HepG2 (cell line): ENCODE data around the gene RAC2. TPM values are rescaled to one million over a fixed set of nuclear protein-coding genes. Genes with fewer than 3 reads are reported as not detected.

Experiments used
- ATAC-seq: fragments of 200-7000 bp; cut with Tn5 transposase; 3 replicates; pipeline ENCODE4 v1.9.1; 2020; ENCODE audit warnings: mild to moderate bottlenecking, moderate library complexity
- BruUV-seq: library from RNA; stranded (reverse); fragments of 400-500 nt; replicated peaks from 2 replicates; lab custom pipeline; 2021; lab: Mats Ljungman, UMichigan
- CTCF ChIA-PET: fragments of 300-600 bp; formaldehyde crosslinking; extraction: SDS; loops from one replicate; lab custom pipeline; 2021; ENCODE audit warnings: low total read pairs, inconsistent platforms, low intra/inter-chr PET ratio; lab: Yijun Ruan, JAX
- POLR2A ChIA-PET: fragments of 350-600 bp; sonication (Branson Sonifier 250); formaldehyde crosslinking; loops from one replicate; lab custom pipeline; 2020; ENCODE audit warnings: antibody characterized with exemption, inconsistent platforms; lab: Yijun Ruan, JAX
- DNase-seq: peaks from one replicate; pipeline ENCODE4 v3.0.0-alpha.2; 2015; ENCODE audit warnings: low spot score
- FAIRE-seq: peaks from 3 replicates; lab custom pipeline; 2011; peaks lifted over from hg19 to GRCh38; lab: Jason Lieb, UNC
- H2AFZ ChIP-seq: one replicate; pipeline ENCODE4 v1.6.1; 2011; ENCODE audit warnings: low read length, inconsistent platforms
- H3K27ac ChIP-seq: fragments of 300-600 bp; 3 replicates; pipeline ENCODE4 v1.8.0; 2011; ENCODE audit warnings: mixed run types, mild to moderate bottlenecking, mixed read lengths, low read length, inconsistent platforms; ENCODE audit not compliant: insufficient read depth; ENCODE audit errors: extremely low read length
- H3K27me3 ChIP-seq, 2 experiments: fragments of 200-600 bp in 1 of 2; 2 replicates in 1 of 2; 3 replicates in 1 of 2; pipeline versions ENCODE4 v1.6.0 to v1.8.0; 2011; ENCODE audit warnings: low read length in 2 of 2, mild to moderate bottlenecking in 2 of 2, moderate library complexity in 2 of 2, inconsistent platforms in 1 of 2; ENCODE audit not compliant: insufficient read depth in 2 of 2, control insufficient read depth in 1 of 2
- H3K36me3 ChIP-seq, 2 experiments: fragments of 200-600 bp in 1 of 2; replicated peaks in 1 of 2; 2 replicates in 1 of 2; 3 replicates in 1 of 2; pipeline versions ENCODE4 v1.5.1 to v1.8.0; 2011; ENCODE audit warnings: low read length in 2 of 2, inconsistent platforms in 1 of 2; ENCODE audit not compliant: insufficient read depth in 2 of 2, control insufficient read depth in 1 of 2
- H3K4me1 ChIP-seq: 2 replicates; pipeline ENCODE4 v1.5.1; 2012; ENCODE audit warnings: low read length, inconsistent platforms; ENCODE audit not compliant: insufficient read depth
- H3K4me2 ChIP-seq: 2 replicates; pipeline ENCODE4 v1.6.0; 2011; ENCODE audit warnings: low read depth, low read length, inconsistent platforms
- H3K4me3 ChIP-seq, 3 experiments: fragments of 200-600 bp in 1 of 3; sonication (generic), shearing (Covaris generic) in 1 of 3; replicated peaks in 1 of 3; 2 replicates each; pipeline ENCODE4 v1.5.1; 2011 to 2016; ENCODE audit warnings: low read length in 3 of 3, inconsistent platforms in 2 of 3, low read depth in 2 of 3, mild to moderate bottlenecking in 2 of 3, control low read depth in 1 of 3, mixed read lengths in 1 of 3; ENCODE audit not compliant: insufficient read depth in 1 of 3
- H3K79me2 ChIP-seq: one replicate; pipeline ENCODE4 v1.6.1; 2011; ENCODE audit warnings: low read length, inconsistent platforms; ENCODE audit not compliant: insufficient read depth
- H3K9ac ChIP-seq: 2 replicates; pipeline ENCODE4 v1.6.0; 2011; ENCODE audit warnings: mild to moderate bottlenecking, low read depth, low read length, inconsistent platforms; ENCODE audit not compliant: insufficient read depth
- H3K9me3 ChIP-seq: 2 replicates; pipeline ENCODE4 v1.5.1; 2012; ENCODE audit warnings: mild to moderate bottlenecking, low read length
- H4K20me1 ChIP-seq: 2 replicates; pipeline ENCODE4 v1.6.0; 2011; ENCODE audit warnings: inconsistent platforms, mild to moderate bottlenecking, low read length, moderate library complexity; ENCODE audit not compliant: insufficient read depth
- ATAD3A ChIP-seq: sonication (generic); formaldehyde crosslinking; IDR thresholded peaks from 2 replicates; pipeline ENCODE4 v1.4.0; 2020; ENCODE audit warnings: missing genetic modification reagents
- ISX ChIP-seq: sonication (generic); formaldehyde crosslinking; conservative IDR thresholded peaks from 2 replicates; pipeline ENCODE4 v1.5.0; 2020; ENCODE audit warnings: missing genetic modification reagents
- NCOR1 ChIP-seq: fragments of 200-600 bp; sonication (generic); IDR thresholded peaks from 2 replicates; pipeline ENCODE4 v1.7.0; 2017; ENCODE audit warnings: antibody characterized with exemption, low read length, borderline replicate concordance
- REPIN1 ChIP-seq: sonication (generic); formaldehyde crosslinking; IDR thresholded peaks from 2 replicates; pipeline ENCODE4 v1.8.0; 2022; ENCODE audit warnings: missing genetic modification reagents, low read depth, mild to moderate bottlenecking, borderline replicate concordance
- SIX1 ChIP-seq: sonication (generic); formaldehyde crosslinking; IDR thresholded peaks from 2 replicates; pipeline ENCODE4 v1.4.0; 2020; ENCODE audit warnings: missing genetic modification reagents, borderline replicate concordance
- XBP1 ChIP-seq: sonication (generic); formaldehyde crosslinking; IDR thresholded peaks from 2 replicates; pipeline ENCODE4 v1.5.0; 2020; ENCODE audit warnings: missing genetic modification reagents
- ZFY ChIP-seq: sonication (generic); formaldehyde crosslinking; IDR thresholded peaks from 2 replicates; pipeline ENCODE4 v1.4.0; 2020; ENCODE audit warnings: missing genetic modification reagents
- ZNF20 ChIP-seq: sonication (generic); formaldehyde crosslinking; IDR thresholded peaks from 2 replicates; pipeline ENCODE4 v1.4.0; 2020; ENCODE audit warnings: mild to moderate bottlenecking, moderate library complexity, missing genetic modification reagents
- ZNF350 ChIP-seq: sonication (generic); formaldehyde crosslinking; IDR thresholded peaks from 2 replicates; pipeline ENCODE4 v1.4.0; 2020; ENCODE audit warnings: mild to moderate bottlenecking, low read depth, missing genetic modification reagents, borderline replicate concordance
- ZNF441 ChIP-seq: sonication (generic); formaldehyde crosslinking; IDR thresholded peaks from 2 replicates; pipeline ENCODE4 v1.7.0; 2021; ENCODE audit warnings: missing genetic modification reagents, borderline replicate concordance
- ZNF605 ChIP-seq: sonication (generic); formaldehyde crosslinking; IDR thresholded peaks from 2 replicates; pipeline ENCODE4 v1.8.0; 2022; ENCODE audit warnings: mild to moderate bottlenecking, missing genetic modification reagents
- WGBS: methylation state at CpG from one replicate; pipeline ENCODE4 v1.1.6; 2017; ENCODE audit warnings: low lambda C conversion rate; 5-methylcytosine and 5-hydroxymethylcytosine counted together
- in situ Hi-C: cut with HindIII; loops from 2 replicates; pipeline ENCODE4 v1.10.0; 2017; ENCODE audit warnings: low pct_unique_long_range_greater_than_20kb; ENCODE audit not compliant: extremely low pct_ligation_motif_present
- intact Hi-C: fragments of 100-400 bp; cut with micrococcal nuclease; formaldehyde crosslinking; loops from one replicate; pipeline ENCODE4 v1.10.0; 2022; ENCODE audit not compliant: unreplicated experiment
- polyA plus RNA-seq, 8 experiments: library from polyadenylated mRNA; depleted of rRNA in 3 of 8; stranded (reverse) in 7 of 8; unstranded in 1 of 8; fragments of >200 nt; fragmentation: Illumina TruSeq in 4 of 8; extraction: Trizol in 4 of 8; gene quantifications; 2 replicates each; pipeline versions ENCODE4 v1.2.1 to v1.2.3, GENCODE V29; 2011 to 2016; ENCODE audit warnings: low read depth in 4 of 8, missing spikeins in 1 of 8, mixed read lengths in 1 of 8; ENCODE audit not compliant: insufficient read depth in 1 of 8
- total RNA-seq, 5 experiments: library from RNA; depleted of rRNA; stranded (reverse); fragments of >200 nt; fragmentation: Illumina TruSeq; extraction: Trizol; gene quantifications; 2 replicates each; pipeline ENCODE4 v1.2.3, GENCODE V29; 2016; ENCODE audit warnings: low read depth in 1 of 5

RAC2 gene
- total and polyA plus RNA-seq, 2 of the 13 experiments (the other 11 are each of a cell fraction or from before 2014, with no cell fraction given) = 0.73 TPM; not detected in 1

GRCh38 chr22:37185646-37186227 is 58.3 kb downstream of the RAC2 start:
- no peak for DNase-seq
- no peak overlapping the region for H3K27ac ChIP-seq
- H4K20me1 ChIP-seq = no peaks in the 10 kb centered on the region
- ChIA-PET POLR2A (no interaction called here), CTCF (no interaction called here)
- no peaks in the 10 kb centered on the region for H3K36me3 ChIP-seq
- TF ChIP-seq SIX1 (CRISPR knock-in tag) = no peak
- TF ChIP-seq ZNF20 (CRISPR knock-in tag) = no peak
- TF ChIP-seq XBP1 (CRISPR knock-in tag) = no peak
- TF ChIP-seq ZNF441 (CRISPR knock-in tag) = no peak
- TF ChIP-seq ATAD3A (CRISPR knock-in tag) = no peak
- no peak for TF ChIP-seq ZNF350 (CRISPR knock-in tag)
- no peak for TF ChIP-seq ZFY
- TF ChIP-seq ISX = no peak
- no peak for TF ChIP-seq NCOR1
- TF ChIP-seq REPIN1 = no peak
- no peak for TF ChIP-seq ZNF605 (CRISPR knock-in tag)
- no peak for ATAC-seq
- H3K79me2 ChIP-seq = no peaks in the 10 kb centered on the region
- 74% methylated on average over 11 of the region's 13 CpGs for WGBS
- in situ Hi-C loops = no loop called here
- H3K9ac ChIP-seq = no peak overlapping the region
- no peaks in the 10 kb centered on the region for H3K9me3 ChIP-seq
- H3K4me2 ChIP-seq = no peak overlapping the region
- no peak for FAIRE-seq
- H3K27me3 ChIP-seq = no peaks in the 10 kb centered on the region
- BruUV-seq = no TSS peak
- intact Hi-C loops = no loop called here
- no peak overlapping the region for H3K4me3 ChIP-seq
- H3K4me1 ChIP-seq = peaks cover 22% of the 10 kb centered on the region
- no peak overlapping the region for H2AFZ ChIP-seq
